Effector memory CD4-positive, alpha-beta T cell (primary cell): Measurements from ENCODE around the gene ASXL1.

Experiments
- DNase-seq, 3 donors: peaks; one replicate each; pipeline ENCODE4 v3.0.0-alpha.2; 2020
- H3K27ac ChIP-seq: 2 replicates; pipeline ENCODE4 v1.7.0; 2013; ENCODE audit warnings: mild to moderate bottlenecking, low read length, moderate library complexity; ENCODE audit not compliant: insufficient read depth, poor library complexity, severe bottlenecking
- H3K27me3 ChIP-seq: replicated peaks from 2 replicates; pipeline ENCODE4 v1.7.0; 2013; ENCODE audit warnings: mild to moderate bottlenecking, low read length; ENCODE audit not compliant: insufficient read depth, control insufficient read depth, poor library complexity, severe bottlenecking
- H3K36me3 ChIP-seq: 2 replicates; pipeline ENCODE4 v1.7.0; 2013; ENCODE audit warnings: mild to moderate bottlenecking, low read length, moderate library complexity; ENCODE audit not compliant: control insufficient read depth, insufficient read depth
- H3K4me1 ChIP-seq: 2 replicates; pipeline ENCODE4 v1.7.0; 2013; ENCODE audit warnings: low read length, mild to moderate bottlenecking; ENCODE audit not compliant: control insufficient read depth, insufficient read depth, poor library complexity, severe bottlenecking
- H3K4me3 ChIP-seq: 2 replicates; pipeline ENCODE4 v1.7.0; 2013; ENCODE audit warnings: low read length, low read depth, mild to moderate bottlenecking; ENCODE audit not compliant: insufficient read depth, poor library complexity, severe bottlenecking
- H3K9me3 ChIP-seq: 2 replicates; pipeline ENCODE4 v1.7.0; 2013; ENCODE audit warnings: mild to moderate bottlenecking, low read length, moderate library complexity; ENCODE audit not compliant: control insufficient read depth

ASXL1 gene

DNA sequence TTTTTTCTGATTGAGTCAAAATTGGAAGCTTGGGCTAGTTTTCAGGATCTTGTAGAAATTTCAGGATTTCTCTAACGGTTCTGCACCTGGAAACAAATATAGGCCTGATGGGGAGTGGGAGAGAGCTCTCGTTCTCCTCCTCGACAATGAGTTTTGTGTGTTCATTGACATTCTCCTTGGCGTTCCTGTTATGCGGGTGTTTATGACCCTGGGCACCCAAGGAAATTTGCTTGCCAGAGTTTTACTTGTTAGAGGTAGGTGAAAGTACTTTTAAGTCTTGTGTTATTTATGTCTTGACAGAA lies 2.2 kb downstream of the ASXL1 start:
- no peaks in the 10 kb centered on the region for H3K27me3 ChIP-seq
- peak overlapping the region; percentile 81 for H3K27ac ChIP-seq
- H3K4me3 ChIP-seq = peak overlapping the region; percentile 82
- no peak for DNase-seq
- no peaks in the 10 kb centered on the region for H3K9me3 ChIP-seq
- H3K36me3 ChIP-seq = no peaks in the 10 kb centered on the region
- peaks cover 29% of the 10 kb centered on the region for H3K4me1 ChIP-seq

DNA sequence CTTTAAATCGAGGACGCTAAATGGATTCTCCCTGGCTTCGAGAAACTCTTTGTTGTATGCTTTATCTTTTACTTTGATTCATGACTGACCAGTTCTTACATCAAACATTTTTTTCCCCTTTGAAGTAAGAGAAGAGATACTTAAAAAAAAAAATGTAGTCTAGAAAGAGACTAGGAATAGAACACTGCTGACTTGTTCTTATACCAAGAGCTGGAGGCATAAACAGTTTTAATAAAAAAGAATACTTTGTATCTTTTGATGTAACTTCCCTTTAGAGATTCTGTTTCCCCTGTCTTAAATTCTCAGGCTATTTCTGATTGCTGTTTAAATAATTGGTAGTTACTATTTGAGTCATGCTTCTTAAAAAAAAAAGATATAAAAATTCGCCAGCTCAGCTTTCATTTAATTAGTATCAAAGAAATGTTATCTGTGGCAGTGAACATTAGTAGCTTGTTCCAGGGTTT lies 4.8 kb downstream of the ASXL1 start:
- H3K9me3 ChIP-seq = no peaks in the 10 kb centered on the region
- H3K4me3 ChIP-seq = no peak overlapping the region
- no peak for DNase-seq
- peaks cover 5% of the 10 kb centered on the region for H3K36me3 ChIP-seq
- peaks cover 34% of the 10 kb centered on the region for H3K4me1 ChIP-seq
- no peaks in the 10 kb centered on the region for H3K27me3 ChIP-seq
- peak overlapping the region; percentile 5 for H3K27ac ChIP-seq

DNA sequence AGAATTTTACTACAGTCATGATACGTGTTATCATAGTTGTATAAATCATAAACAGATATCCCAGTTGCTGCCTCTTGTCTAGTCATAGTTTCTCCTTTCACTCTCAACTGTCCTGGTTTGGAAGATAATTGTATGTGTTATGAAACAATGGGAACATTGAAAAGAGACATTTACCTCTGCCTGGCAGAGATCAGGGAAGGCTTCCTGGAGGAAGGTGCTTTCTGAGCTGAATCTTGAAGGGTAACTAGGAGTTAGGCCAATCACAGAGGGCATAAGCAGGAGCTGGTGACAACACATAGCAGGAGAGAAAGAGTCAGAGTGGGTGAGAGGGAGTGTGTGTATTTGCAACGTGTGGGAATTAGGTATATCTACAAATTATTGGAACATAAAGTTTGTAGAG lies 5.4 kb downstream of the ASXL1 start:
- H3K27ac ChIP-seq = peak overlapping the region; percentile 5
- H3K9me3 ChIP-seq = no peaks in the 10 kb centered on the region
- no peak overlapping the region for H3K4me3 ChIP-seq
- DNase-seq = no peak
- peaks cover 38% of the 10 kb centered on the region for H3K4me1 ChIP-seq
- peaks cover 8% of the 10 kb centered on the region for H3K36me3 ChIP-seq
- H3K27me3 ChIP-seq = no peaks in the 10 kb centered on the region

DNA sequence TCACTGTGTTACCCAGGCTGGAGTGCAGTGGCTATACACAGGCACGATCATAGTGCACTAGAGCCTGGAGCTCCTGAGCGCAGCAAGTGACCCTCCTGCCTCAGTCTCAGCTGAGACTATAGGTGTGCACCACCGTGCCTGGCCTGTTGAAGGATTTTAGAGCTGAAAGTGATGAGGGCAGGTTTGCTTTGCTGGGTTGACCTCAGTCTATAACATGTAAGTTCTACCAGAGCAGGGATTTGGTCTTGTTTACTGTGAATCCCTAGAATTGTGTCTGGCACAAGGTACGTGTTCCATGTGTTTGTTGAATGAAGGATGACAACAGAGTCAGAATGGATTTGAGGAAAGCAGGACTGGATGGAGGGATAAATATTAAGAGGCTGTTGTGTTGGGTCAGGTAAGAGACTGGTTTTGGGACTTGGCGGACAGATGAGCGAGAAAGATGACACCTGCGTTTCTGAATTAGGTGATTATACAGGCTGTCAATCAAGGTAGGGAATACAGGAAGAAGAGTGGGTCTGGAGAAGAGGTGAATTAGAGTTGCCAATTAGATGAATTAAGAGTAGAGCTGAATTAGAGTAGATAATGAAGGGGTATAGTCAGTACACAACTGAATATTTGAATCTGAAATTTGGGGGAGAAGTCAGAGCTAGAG lies 6.5 kb downstream of the ASXL1 start:
- Histone ChIP-seq H3K27ac (no peak overlapping the region), H3K9me3 (no peaks in the 10 kb centered on the region), H3K4me1 (peaks cover 38% of the 10 kb centered on the region), H3K36me3 (peaks cover 13% of the 10 kb centered on the region), H3K4me3 (no peak overlapping the region), H3K27me3 (no peaks in the 10 kb centered on the region)
- no peak for DNase-seq

DNA sequence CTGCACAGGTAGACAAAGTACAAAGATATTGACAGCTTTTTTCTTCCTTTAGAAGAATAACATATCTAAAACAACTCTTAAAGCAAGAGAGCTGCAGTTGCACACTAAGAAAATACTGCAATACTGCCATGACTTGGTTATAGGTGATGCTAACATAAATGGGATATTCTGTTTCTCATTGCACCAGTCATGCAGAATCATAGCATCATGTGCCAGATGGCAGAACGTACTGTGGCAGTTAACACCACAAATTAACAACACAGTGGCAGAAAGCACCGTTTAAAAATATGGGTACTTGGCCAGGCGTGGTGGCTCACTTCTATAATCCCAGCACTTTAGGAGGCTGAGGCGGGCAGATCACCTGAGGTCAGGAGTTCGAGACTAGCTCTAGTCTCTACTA lies 7.4 kb downstream of the ASXL1 start:
- peaks cover 37% of the 10 kb centered on the region for H3K4me1 ChIP-seq
- no peaks in the 10 kb centered on the region for H3K27me3 ChIP-seq
- no peak overlapping the region for H3K27ac ChIP-seq
- H3K9me3 ChIP-seq = no peaks in the 10 kb centered on the region
- H3K4me3 ChIP-seq = no peak overlapping the region
- peaks cover 20% of the 10 kb centered on the region for H3K36me3 ChIP-seq
- no peak for DNase-seq

DNA sequence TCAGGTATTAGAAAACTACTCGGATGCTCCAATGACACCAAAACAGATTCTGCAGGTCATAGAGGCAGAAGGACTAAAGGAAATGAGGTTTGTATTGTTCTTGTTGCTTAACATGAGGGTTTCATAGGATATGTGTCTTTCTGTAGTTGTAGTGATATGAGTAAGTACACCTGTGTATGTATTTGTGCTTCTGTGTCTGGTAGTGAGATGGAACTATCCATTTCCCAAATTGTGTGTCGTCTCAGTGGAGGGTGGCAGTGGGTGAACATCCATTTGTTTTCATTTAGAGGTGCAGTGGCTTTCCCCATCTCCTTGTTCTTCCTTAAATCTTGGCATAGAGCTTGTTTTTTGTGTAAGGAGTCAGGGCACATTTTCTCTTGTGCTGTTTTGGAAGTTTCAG lies 8.2 kb downstream of the ASXL1 start:
- Histone ChIP-seq H3K36me3 (peaks cover 20% of the 10 kb centered on the region), H3K27me3 (no peaks in the 10 kb centered on the region), H3K9me3 (no peaks in the 10 kb centered on the region), H3K4me3 (no peak overlapping the region), H3K4me1 (peaks cover 29% of the 10 kb centered on the region), H3K27ac (no peak overlapping the region)
- no peak for DNase-seq

DNA sequence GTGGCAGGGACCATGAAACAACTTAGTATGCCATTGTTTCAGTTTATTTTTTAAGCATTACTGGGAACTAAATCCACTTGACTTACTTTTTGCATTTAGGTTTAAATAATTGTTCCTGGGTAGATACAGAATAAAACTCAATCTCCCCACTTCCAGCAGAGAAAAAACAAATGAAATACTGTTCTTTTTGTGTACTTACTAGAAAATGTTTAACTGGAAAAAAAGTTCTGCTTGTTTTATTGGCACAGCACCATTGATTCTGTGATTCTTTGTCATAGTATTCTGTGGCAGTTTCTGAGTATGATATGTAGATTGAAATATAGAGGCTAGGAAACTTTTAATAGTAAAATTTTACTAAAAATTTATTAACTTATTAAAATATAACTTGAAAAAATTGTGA lies 10.2 kb downstream of the ASXL1 start:
- H3K4me3 ChIP-seq = no peak overlapping the region
- peaks cover 29% of the 10 kb centered on the region for H3K4me1 ChIP-seq
- peaks cover 26% of the 10 kb centered on the region for H3K36me3 ChIP-seq
- H3K9me3 ChIP-seq = no peaks in the 10 kb centered on the region
- no peaks in the 10 kb centered on the region for H3K27me3 ChIP-seq
- H3K27ac ChIP-seq = no peak overlapping the region
- DNase-seq = no peak

DNA sequence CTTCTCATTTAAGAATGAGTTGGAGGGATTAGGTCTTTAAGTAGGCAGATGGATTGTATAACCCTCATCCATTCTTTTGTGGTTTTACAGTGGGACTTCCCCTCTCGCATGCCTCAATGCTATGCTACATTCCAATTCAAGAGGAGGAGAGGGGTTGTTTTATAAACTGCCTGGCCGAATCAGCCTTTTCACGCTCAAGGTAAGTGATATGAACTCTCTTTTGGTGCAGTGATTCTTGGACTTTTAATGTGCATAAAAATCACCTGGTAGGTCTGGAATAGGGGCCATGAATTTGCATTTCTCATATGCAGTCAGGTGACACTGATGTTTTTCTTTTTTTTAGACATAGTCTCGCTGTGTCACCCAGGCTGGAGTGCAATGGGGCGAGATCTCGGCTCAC lies 10.8 kb downstream of the ASXL1 start:
- H3K27me3 ChIP-seq = no peaks in the 10 kb centered on the region
- H3K27ac ChIP-seq = no peak overlapping the region
- peaks cover 24% of the 10 kb centered on the region for H3K4me1 ChIP-seq
- no peak for DNase-seq
- H3K4me3 ChIP-seq = no peak overlapping the region
- no peaks in the 10 kb centered on the region for H3K9me3 ChIP-seq
- H3K36me3 ChIP-seq = peaks cover 28% of the 10 kb centered on the region

DNA sequence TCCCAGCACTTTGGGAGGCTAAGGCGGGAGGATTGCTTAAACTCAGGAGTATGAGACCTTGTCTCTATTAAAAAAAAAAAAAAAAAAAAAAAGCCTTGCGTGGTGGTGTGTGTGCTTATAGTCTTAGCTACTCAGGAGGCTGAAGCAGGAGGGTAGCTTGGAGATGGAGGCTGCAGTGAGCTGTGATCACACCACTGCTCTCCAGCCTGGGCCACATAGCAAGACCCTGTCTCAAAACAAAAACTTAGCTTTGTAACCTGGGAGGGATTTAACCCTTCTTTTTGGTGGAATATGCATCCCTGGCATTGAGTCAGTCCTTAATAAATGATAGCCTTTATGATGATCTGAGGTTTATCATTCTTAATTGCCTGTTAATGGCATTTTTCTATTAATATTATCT lies 12.8 kb downstream of the ASXL1 start:
- H3K27ac ChIP-seq = no peak overlapping the region
- H3K4me1 ChIP-seq = peaks cover 15% of the 10 kb centered on the region
- H3K4me3 ChIP-seq = no peak overlapping the region
- H3K27me3 ChIP-seq = no peaks in the 10 kb centered on the region
- H3K36me3 ChIP-seq = peaks cover 41% of the 10 kb centered on the region
- DNase-seq = no peak
- H3K9me3 ChIP-seq = no peaks in the 10 kb centered on the region

DNA sequence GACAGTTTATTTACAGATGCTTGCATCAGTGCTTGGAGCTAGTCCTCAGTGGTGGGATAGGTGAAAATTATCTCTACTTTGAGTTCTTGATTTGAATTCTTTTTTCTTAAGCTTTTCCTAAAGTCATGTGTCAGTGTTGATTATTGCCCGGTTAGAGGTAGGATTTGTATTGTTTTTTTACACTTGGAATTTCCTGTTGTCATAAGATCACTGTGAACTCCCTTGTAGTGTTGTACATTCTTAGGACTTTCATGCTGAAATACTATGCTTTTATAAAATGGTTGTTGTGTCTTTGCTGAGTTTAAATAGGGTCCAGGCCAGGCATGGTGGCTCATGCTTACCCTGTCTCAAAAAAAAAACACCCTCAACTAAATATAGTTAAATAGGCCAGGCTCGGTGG lies 20.3 kb downstream of the ASXL1 start:
- Histone ChIP-seq H3K36me3 (peaks cover 21% of the 10 kb centered on the region), H3K27me3 (no peaks in the 10 kb centered on the region), H3K4me3 (no peak overlapping the region), H3K9me3 (no peaks in the 10 kb centered on the region), H3K4me1 (no peaks in the 10 kb centered on the region), H3K27ac (no peak overlapping the region)
- DNase-seq = no peak
